IMR-90 (cell line): ENCODE measurements around the gene ZNF548. TPM values are rescaled to one million over a fixed set of nuclear protein-coding genes. Genes with fewer than 3 reads are reported as not detected.

Experiments
- ATAC-seq: fragments of 200-7000 bp; cut with Tn5 transposase; 2 replicates; pipeline ENCODE4 v1.9.1; 2020; ENCODE audit warnings: low read depth, mild to moderate bottlenecking, moderate library complexity
- BruUV-seq: library from RNA; stranded (reverse); fragments of 400-500 nt; replicated peaks from 2 replicates; lab custom pipeline; 2021; lab: Mats Ljungman, UMichigan
- CTCF ChIA-PET: fragments of 300-600 bp; formaldehyde crosslinking; extraction: SDS; loops from one replicate; lab custom pipeline; 2021; ENCODE audit warnings: antibody characterized with exemption; lab: Yijun Ruan, JAX
- POLR2A ChIA-PET: fragments of 300-600 bp; sonication (Branson Sonifier 250); formaldehyde crosslinking; loops from one replicate; lab custom pipeline; 2022; ENCODE audit warnings: antibody characterized with exemption; ENCODE audit not compliant: unreplicated experiment; lab: Charles Lee
- DNase-seq: peaks from one replicate; pipeline ENCODE4 v3.0.0; 2013
- H2AFZ ChIP-seq: replicated peaks from 2 replicates; pipeline ENCODE3; 2013; ENCODE audit warnings: low read length, mild to moderate bottlenecking; ENCODE audit not compliant: poor library complexity
- H2AK5ac ChIP-seq: 2 replicates; pipeline ENCODE4 v1.6.1; 2013; ENCODE audit warnings: low read depth, low read length, inconsistent platforms
- H2AK9ac ChIP-seq: replicated peaks from 2 replicates; pipeline ENCODE3; 2013; ENCODE audit warnings: mild to moderate bottlenecking, low read depth, low read length, moderate library complexity; ENCODE audit not compliant: poor library complexity
- H2BK120ac ChIP-seq: 2 replicates; pipeline ENCODE4 v1.6.1; 2013; ENCODE audit warnings: low read depth, low read length, inconsistent platforms
- H2BK15ac ChIP-seq: 3 replicates; pipeline ENCODE4 v1.6.1; 2013; ENCODE audit warnings: low read depth, low read length, inconsistent platforms
- H2BK20ac ChIP-seq: 2 replicates; pipeline ENCODE4 v1.6.1; 2013; ENCODE audit warnings: low read depth, mild to moderate bottlenecking, inconsistent platforms, low read length, moderate library complexity
- H2BK5ac ChIP-seq: 2 replicates; pipeline ENCODE4 v1.6.1; 2013; ENCODE audit warnings: mild to moderate bottlenecking, low read depth, low read length, inconsistent platforms; ENCODE audit not compliant: poor library complexity, severe bottlenecking
- H3K14ac ChIP-seq: replicated peaks from 2 replicates; pipeline ENCODE4 v1.6.1; 2013; ENCODE audit warnings: low read depth, low read length, inconsistent platforms
- H3K18ac ChIP-seq: 2 replicates; pipeline ENCODE4 v1.6.1; 2013; ENCODE audit warnings: low read depth, low read length, control low read depth
- H3K23ac ChIP-seq: 2 replicates; pipeline ENCODE4 v1.6.1; 2013; ENCODE audit warnings: low read depth, low read length, inconsistent platforms
- H3K27ac ChIP-seq: 2 replicates; pipeline ENCODE4 v1.5.1; 2013; ENCODE audit warnings: mild to moderate bottlenecking, control low read depth, low read length; ENCODE audit not compliant: insufficient read depth
- H3K27me3 ChIP-seq: 2 replicates; pipeline ENCODE4 v1.6.1; 2013; ENCODE audit warnings: low read length; ENCODE audit not compliant: control insufficient read depth, insufficient read depth
- H3K36me3 ChIP-seq: 2 replicates; pipeline ENCODE4 v1.6.1; 2013; ENCODE audit warnings: low read length, mixed read lengths; ENCODE audit not compliant: control insufficient read depth, insufficient read depth
- H3K4ac ChIP-seq: 2 replicates; pipeline ENCODE4 v1.6.1; 2013; ENCODE audit warnings: low read depth, low read length, inconsistent platforms
- H3K4me1 ChIP-seq: 2 replicates; pipeline ENCODE4 v1.6.1; 2013; ENCODE audit warnings: low read length, mixed read lengths; ENCODE audit not compliant: control insufficient read depth, insufficient read depth
- H3K4me2 ChIP-seq: 2 replicates; pipeline ENCODE4 v1.6.1; 2013; ENCODE audit warnings: low read depth, mild to moderate bottlenecking, control low read depth, low read length, moderate library complexity
- H3K4me3 ChIP-seq: 2 replicates; pipeline ENCODE4 v1.5.1; 2013; ENCODE audit warnings: low read depth, mild to moderate bottlenecking, control low read depth, low read length, moderate library complexity; ENCODE audit not compliant: insufficient read depth
- H3K56ac ChIP-seq: 2 replicates; pipeline ENCODE4 v1.6.1; 2013; ENCODE audit warnings: low read length, inconsistent platforms; ENCODE audit not compliant: insufficient read depth; ENCODE audit errors: extremely low read depth
- H3K79me1 ChIP-seq, 2 experiments: 2 replicates each; pipeline ENCODE4 v1.6.1; 2013; ENCODE audit warnings: low read length in 2 of 2, inconsistent platforms in 1 of 2, low read depth in 1 of 2
- H3K9ac ChIP-seq: 2 replicates; pipeline ENCODE4 v1.6.1; 2013; ENCODE audit warnings: low read depth, low read length, control low read depth
- H3K9me1 ChIP-seq: 2 replicates; pipeline ENCODE4 v1.6.1; 2013; ENCODE audit warnings: low read length, inconsistent platforms; ENCODE audit not compliant: insufficient read depth
- H3K9me3 ChIP-seq: 2 replicates; pipeline ENCODE4 v1.6.1; 2013; ENCODE audit warnings: low read length; ENCODE audit not compliant: control insufficient read depth, insufficient read depth
- H4K20me1 ChIP-seq: 2 replicates; pipeline ENCODE4 v1.6.1; 2013; ENCODE audit warnings: low read length, inconsistent platforms; ENCODE audit not compliant: insufficient read depth
- H4K5ac ChIP-seq: 2 replicates; pipeline ENCODE4 v1.6.1; 2013; ENCODE audit warnings: mild to moderate bottlenecking, low read depth, low read length, control low read depth
- H4K8ac ChIP-seq, 2 experiments: 2 replicates each; pipeline ENCODE4 v1.6.1; 2013; ENCODE audit warnings: low read depth in 2 of 2, low read length in 2 of 2, control low read depth in 1 of 2, inconsistent platforms in 1 of 2
- H4K91ac ChIP-seq: 2 replicates; pipeline ENCODE4 v1.6.1; 2013; ENCODE audit warnings: low read depth, low read length, inconsistent platforms; ENCODE audit not compliant: insufficient read depth
- BHLHE40 ChIP-seq: fragments of 150-350 bp; IDR thresholded peaks from 2 replicates; pipeline ENCODE4 v1.6.1; 2016; ENCODE audit warnings: mild to moderate bottlenecking, low read depth, low read length
- CEBPB ChIP-seq: IDR thresholded peaks from 2 replicates; pipeline ENCODE4 v1.6.1; 2012; ENCODE audit warnings: low read depth, low read length, improper control_type of control experiment
- CHD1 ChIP-seq: IDR thresholded peaks from 2 replicates; pipeline ENCODE4 v1.6.1; 2012; ENCODE audit warnings: low read depth, low read length, improper control_type of control experiment
- CTCF ChIP-seq: conservative IDR thresholded peaks from 2 replicates; pipeline ENCODE4 v1.5.1; 2012; ENCODE audit warnings: mild to moderate bottlenecking, low read depth, low read length, improper control_type of control experiment
- ELK1 ChIP-seq: fragments of 150-350 bp; IDR thresholded peaks from 2 replicates; pipeline ENCODE4 v1.6.1; 2016; ENCODE audit warnings: low read depth, mild to moderate bottlenecking, low read length, moderate library complexity, borderline replicate concordance
- FOS ChIP-seq: fragments of 150-350 bp; IDR thresholded peaks from 2 replicates; pipeline ENCODE4 v1.6.1; 2016; ENCODE audit warnings: low read depth, low read length
- MAFK ChIP-seq: IDR thresholded peaks from 2 replicates; pipeline ENCODE4 v1.6.1; 2012; ENCODE audit warnings: low read depth, low read length, improper control_type of control experiment
- MAZ ChIP-seq: IDR thresholded peaks from 2 replicates; pipeline ENCODE4 v1.6.1; 2012; ENCODE audit warnings: low read depth, mild to moderate bottlenecking, low read length, improper control_type of control experiment, moderate library complexity, borderline replicate concordance
- MXI1 ChIP-seq: IDR thresholded peaks from 2 replicates; pipeline ENCODE4 v1.6.1; 2012; ENCODE audit warnings: low read depth, mild to moderate bottlenecking, low read length, moderate library complexity, borderline replicate concordance
- NFE2L2 ChIP-seq: fragments of 150-350 bp; IDR thresholded peaks from 2 replicates; pipeline ENCODE4 v1.6.1; 2016; ENCODE audit warnings: low read depth, mild to moderate bottlenecking, low read length
- POLR2A ChIP-seq: IDR thresholded peaks from 2 replicates; pipeline ENCODE4 v1.6.1; 2012; ENCODE audit warnings: mild to moderate bottlenecking, low read depth, low read length
- RAD21 ChIP-seq: IDR thresholded peaks from 2 replicates; pipeline ENCODE4 v1.6.1; 2012; ENCODE audit warnings: low read length, improper control_type of control experiment
- RCOR1 ChIP-seq: IDR thresholded peaks from 2 replicates; pipeline ENCODE4 v1.6.1; 2012; ENCODE audit warnings: mild to moderate bottlenecking, low read length, improper control_type of control experiment; ENCODE audit not compliant: insufficient replicate concordance
- RFX5 ChIP-seq: IDR thresholded peaks from 2 replicates; pipeline ENCODE4 v1.8.0; 2012; ENCODE audit warnings: low read depth, mild to moderate bottlenecking, low read length, moderate library complexity
- SMC3 ChIP-seq: fragments of 150-350 bp; IDR thresholded peaks from 2 replicates; pipeline ENCODE4 v1.6.1; 2016; ENCODE audit warnings: low read depth, mild to moderate bottlenecking, antibody characterized with exemption, low read length, moderate library complexity
- WGBS, 2 experiments: methylation state at CpG; one replicate each; pipeline versions ENCODE4 v1.1.5 to v1.1.7; 2013; ENCODE audit warnings: missing lambda C conversion rate in 2 of 2; ENCODE audit not compliant: insufficient read length in 1 of 2; ENCODE audit errors: extremely low coverage in 2 of 2; 5-methylcytosine and 5-hydroxymethylcytosine counted together
- dilution Hi-C: fragments of 300-500 bp; cut with HindIII; formaldehyde crosslinking; loops from one replicate; pipeline ENCODE4 v1.14.3; 2018; ENCODE audit warnings: low sequenced_read_pairs; ENCODE audit not compliant: unreplicated experiment
- in situ Hi-C: fragments of 300-500 bp; cut with MboI; formaldehyde crosslinking; loops from 3 replicates; pipeline ENCODE4 v1.14.3; 2019; ENCODE audit warnings: low sequenced_read_pairs, inconsistent platforms, mixed read lengths
- intact Hi-C: fragments of 100-400 bp; cut with micrococcal nuclease; formaldehyde crosslinking; loops from 2 replicates; pipeline ENCODE4 v1.10.0; 2022
- polyA plus RNA-seq, 3 experiments: library from polyadenylated mRNA; depleted of rRNA; stranded (reverse); fragments of >200 nt; gene quantifications; 2 replicates each; pipeline ENCODE4 v1.2.3, GENCODE V29; 2012; ENCODE audit warnings: low replicate concordance in 1 of 3
- total RNA-seq: library from RNA; depleted of rRNA; stranded (reverse); fragments of >200 nt; gene quantifications from 2 replicates; pipeline ENCODE4 v1.2.3, GENCODE V29; 2012
- TF ChIP-seq, protein P1 (sequence below): fragments of 150-350 bp; IDR thresholded peaks from 2 replicates; pipeline ENCODE4 v1.6.1; 2017; ENCODE audit warnings: mild to moderate bottlenecking, antibody characterized with exemption, low read length, low read depth

The ZNF548 gene
- total and polyA plus RNA-seq, 2 of the 4 experiments (the other 2 are of a cell fraction), result 7.5 to 24.2 TPM

GRCh38 chr19:57382806-57383488 lies 6.7 kb upstream of the ZNF548 start:
- Histone ChIP-seq H2BK20ac (no peak overlapping the region), H3K4me2 (peak overlapping the region; percentile 42; the same call in 1 of the 2 replicates), H3K9ac (no peak overlapping the region), H2BK5ac (no peak overlapping the region), H3K14ac (no peak overlapping the region), H2AFZ (no peak overlapping the region), H4K91ac (no peak overlapping the region), H3K4me1 (no peaks in the 10 kb centered on the region), H3K27me3 (no peaks in the 10 kb centered on the region), H2AK9ac (no peak overlapping the region), H2AK5ac (no peak overlapping the region), H3K56ac (no peak overlapping the region), H3K9me1 (no peaks in the 10 kb centered on the region), H3K18ac (no peak overlapping the region), H3K4ac (no peak overlapping the region), H3K36me3 (peaks cover 5% of the 10 kb centered on the region), H3K27ac (no peak overlapping the region; the same call in 1 of the 2 replicates), H4K20me1 (no peaks in the 10 kb centered on the region), H3K4me3 (no peak overlapping the region), H3K79me1 (no peaks in the 10 kb centered on the region), H4K5ac (no peak overlapping the region), H4K8ac (no peak overlapping the region), H2BK120ac (no peak overlapping the region), H2BK15ac (no peak overlapping the region), H3K23ac (no peak overlapping the region), H3K9me3 (peaks cover 11% of the 10 kb centered on the region)
- TF ChIP-seq RFX5 (no peak), NFE2L2 (no peak), CTCF (no peak), ELK1 (no peak), MAFK (no peak), FOS (no peak), CHD1 (no peak), CEBPB (no peak), POLR2A (no peak), SMC3 (no peak), MAZ (no peak), MXI1 (no peak), RCOR1 (no peak), RAD21 (no peak), BHLHE40 (no peak)
- TF ChIP-seq, protein P1, sequence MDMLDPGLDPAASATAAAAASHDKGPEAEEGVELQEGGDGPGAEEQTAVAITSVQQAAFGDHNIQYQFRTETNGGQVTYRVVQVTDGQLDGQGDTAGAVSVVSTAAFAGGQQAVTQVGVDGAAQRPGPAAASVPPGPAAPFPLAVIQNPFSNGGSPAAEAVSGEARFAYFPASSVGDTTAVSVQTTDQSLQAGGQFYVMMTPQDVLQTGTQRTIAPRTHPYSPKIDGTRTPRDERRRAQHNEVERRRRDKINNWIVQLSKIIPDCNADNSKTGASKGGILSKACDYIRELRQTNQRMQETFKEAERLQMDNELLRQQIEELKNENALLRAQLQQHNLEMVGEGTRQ, result no peak
- peak; percentile 59 for ATAC-seq
- CTCF ChIA-PET, result no interaction called here
- POLR2A ChIA-PET, result no interaction called here
- DNase-seq, result peak; percentile 29
- dilution Hi-C loops (no loop called here), in situ Hi-C loops (loop anchor here (25.0 kb wide), 1 partner anchor 971 kb away; the partner anchor contains the start of gene ZNF583), intact Hi-C loops (no loop called here)
- WGBS, 2 experiments, result no CpG with 5 or more reads among the region's 7 CpGs
- BruUV-seq, result no TSS peak
